ENCODE measurements around the gene CTTNBP2. TPM values are rescaled to one million over a fixed set of nuclear protein-coding genes. Genes with fewer than 3 reads are reported as not detected.

The CTTNBP2 gene
- total and polyA plus RNA-seq, 2 of the 13 experiments (the other 11 are each of a cell fraction or from before 2014, with no cell fraction given), result not detected

GRCh38 chr7:117750612-117751563, 122.4 kb downstream of the CTTNBP2 start (continued):
- TF ChIP-seq GLMP (CRISPR knock-in tag; IDR thresholded peaks at IDR 0.05; ENCODE audit: borderline replicate concordance), result no peak
- TF ChIP-seq ZNF484 (CRISPR knock-in tag; IDR thresholded peaks at IDR 0.05; ENCODE audit: borderline replicate concordance, low read depth), result no peak
- TF ChIP-seq IRF2 (CRISPR knock-in tag; IDR thresholded peaks at IDR 0.05), result no peak
- TF ChIP-seq, protein P1, sequence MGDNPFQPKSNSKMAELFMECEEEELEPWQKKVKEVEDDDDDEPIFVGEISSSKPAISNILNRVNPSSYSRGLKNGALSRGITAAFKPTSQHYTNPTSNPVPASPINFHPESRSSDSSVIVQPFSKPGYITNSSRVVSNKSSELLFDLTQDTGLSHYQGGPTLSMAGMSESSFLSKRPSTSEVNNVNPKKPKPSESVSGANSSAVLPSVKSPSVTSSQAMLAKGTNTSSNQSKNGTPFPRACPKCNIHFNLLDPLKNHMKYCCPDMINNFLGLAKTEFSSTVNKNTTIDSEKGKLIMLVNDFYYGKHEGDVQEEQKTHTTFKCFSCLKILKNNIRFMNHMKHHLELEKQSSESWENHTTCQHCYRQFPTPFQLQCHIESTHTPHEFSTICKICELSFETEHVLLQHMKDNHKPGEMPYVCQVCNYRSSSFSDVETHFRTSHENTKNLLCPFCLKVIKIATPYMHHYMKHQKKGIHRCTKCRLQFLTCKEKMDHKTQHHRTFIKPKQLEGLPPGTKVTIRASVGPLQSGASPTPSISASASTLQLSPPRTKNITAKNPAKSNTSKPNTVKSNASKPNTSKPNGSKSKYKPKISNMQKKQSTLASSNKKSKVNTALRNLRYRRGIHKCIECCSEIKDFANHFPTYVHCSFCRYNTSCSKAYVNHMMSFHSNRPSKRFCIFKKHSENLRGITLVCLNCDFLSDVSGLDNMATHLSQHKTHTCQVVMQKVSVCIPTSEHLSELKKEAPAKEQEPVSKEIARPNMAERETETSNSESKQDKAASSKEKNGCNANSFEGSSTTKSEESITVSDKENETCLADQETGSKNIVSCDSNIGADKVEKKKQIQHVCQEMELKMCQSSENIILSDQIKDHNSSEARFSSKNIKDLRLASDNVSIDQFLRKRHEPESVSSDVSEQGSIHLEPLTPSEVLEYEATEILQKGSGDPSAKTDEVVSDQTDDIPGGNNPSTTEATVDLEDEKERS (CRISPR knock-in tag; IDR thresholded peaks at IDR 0.05), result no peak
- peak; percentile 48 for TF ChIP-seq STAG1 (CRISPR knock-in tag; IDR thresholded peaks at IDR 0.05)
- TF ChIP-seq MAFK (conservative IDR thresholded peaks at IDR 0.05 in 1 of 2, IDR thresholded peaks at IDR 0.05 in 1 of 2; ENCODE audit: low read length in 2 of 2), result peak; percentile 71 to 85
- TF ChIP-seq MED1 (CRISPR knock-in tag; IDR thresholded peaks at IDR 0.05), result no peak
- TF ChIP-seq, protein P2, sequence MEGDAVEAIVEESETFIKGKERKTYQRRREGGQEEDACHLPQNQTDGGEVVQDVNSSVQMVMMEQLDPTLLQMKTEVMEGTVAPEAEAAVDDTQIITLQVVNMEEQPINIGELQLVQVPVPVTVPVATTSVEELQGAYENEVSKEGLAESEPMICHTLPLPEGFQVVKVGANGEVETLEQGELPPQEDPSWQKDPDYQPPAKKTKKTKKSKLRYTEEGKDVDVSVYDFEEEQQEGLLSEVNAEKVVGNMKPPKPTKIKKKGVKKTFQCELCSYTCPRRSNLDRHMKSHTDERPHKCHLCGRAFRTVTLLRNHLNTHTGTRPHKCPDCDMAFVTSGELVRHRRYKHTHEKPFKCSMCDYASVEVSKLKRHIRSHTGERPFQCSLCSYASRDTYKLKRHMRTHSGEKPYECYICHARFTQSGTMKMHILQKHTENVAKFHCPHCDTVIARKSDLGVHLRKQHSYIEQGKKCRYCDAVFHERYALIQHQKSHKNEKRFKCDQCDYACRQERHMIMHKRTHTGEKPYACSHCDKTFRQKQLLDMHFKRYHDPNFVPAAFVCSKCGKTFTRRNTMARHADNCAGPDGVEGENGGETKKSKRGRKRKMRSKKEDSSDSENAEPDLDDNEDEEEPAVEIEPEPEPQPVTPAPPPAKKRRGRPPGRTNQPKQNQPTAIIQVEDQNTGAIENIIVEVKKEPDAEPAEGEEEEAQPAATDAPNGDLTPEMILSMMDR (CRISPR knock-in tag; IDR thresholded peaks at IDR 0.05), result peak; percentile 27; the same call in 1 of the 2 replicates

Measured in HepG2 (cell line).